ENCODE measurements around the gene BLTP1.
"Not testable (repeated sequence)": the region's sequence is repeated elsewhere in the genome, so short reads cannot be mapped to it uniquely, and the experiment has no call there.

BLTP1 gene, protein sequence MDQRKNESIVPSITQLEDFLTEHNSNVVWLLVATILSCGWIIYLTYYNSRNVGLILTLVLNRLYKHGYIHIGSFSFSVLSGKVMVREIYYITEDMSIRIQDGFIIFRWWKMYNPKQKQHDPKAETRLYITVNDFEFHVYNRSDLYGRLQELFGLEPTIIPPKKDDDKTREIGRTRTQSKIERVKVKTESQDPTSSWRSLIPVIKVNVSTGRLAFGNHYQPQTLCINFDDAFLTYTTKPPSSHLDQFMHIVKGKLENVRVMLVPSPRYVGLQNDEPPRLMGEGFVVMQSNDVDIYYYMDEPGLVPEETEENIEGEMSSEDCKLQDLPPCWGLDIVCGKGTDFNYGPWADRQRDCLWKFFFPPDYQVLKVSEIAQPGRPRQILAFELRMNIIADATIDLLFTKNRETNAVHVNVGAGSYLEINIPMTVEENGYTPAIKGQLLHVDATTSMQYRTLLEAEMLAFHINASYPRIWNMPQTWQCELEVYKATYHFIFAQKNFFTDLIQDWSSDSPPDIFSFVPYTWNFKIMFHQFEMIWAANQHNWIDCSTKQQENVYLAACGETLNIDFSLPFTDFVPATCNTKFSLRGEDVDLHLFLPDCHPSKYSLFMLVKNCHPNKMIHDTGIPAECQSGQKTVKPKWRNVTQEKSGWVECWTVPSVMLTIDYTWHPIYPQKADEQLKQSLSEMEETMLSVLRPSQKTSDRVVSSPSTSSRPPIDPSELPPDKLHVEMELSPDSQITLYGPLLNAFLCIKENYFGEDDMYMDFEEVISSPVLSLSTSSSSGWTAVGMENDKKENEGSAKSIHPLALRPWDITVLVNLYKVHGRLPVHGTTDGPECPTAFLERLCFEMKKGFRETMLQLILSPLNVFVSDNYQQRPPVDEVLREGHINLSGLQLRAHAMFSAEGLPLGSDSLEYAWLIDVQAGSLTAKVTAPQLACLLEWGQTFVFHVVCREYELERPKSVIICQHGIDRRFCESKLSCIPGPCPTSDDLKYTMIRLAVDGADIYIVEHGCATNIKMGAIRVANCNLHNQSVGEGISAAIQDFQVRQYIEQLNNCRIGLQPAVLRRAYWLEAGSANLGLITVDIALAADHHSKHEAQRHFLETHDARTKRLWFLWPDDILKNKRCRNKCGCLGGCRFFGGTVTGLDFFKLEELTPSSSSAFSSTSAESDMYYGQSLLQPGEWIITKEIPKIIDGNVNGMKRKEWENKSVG (N-terminal part only)

DNA sequence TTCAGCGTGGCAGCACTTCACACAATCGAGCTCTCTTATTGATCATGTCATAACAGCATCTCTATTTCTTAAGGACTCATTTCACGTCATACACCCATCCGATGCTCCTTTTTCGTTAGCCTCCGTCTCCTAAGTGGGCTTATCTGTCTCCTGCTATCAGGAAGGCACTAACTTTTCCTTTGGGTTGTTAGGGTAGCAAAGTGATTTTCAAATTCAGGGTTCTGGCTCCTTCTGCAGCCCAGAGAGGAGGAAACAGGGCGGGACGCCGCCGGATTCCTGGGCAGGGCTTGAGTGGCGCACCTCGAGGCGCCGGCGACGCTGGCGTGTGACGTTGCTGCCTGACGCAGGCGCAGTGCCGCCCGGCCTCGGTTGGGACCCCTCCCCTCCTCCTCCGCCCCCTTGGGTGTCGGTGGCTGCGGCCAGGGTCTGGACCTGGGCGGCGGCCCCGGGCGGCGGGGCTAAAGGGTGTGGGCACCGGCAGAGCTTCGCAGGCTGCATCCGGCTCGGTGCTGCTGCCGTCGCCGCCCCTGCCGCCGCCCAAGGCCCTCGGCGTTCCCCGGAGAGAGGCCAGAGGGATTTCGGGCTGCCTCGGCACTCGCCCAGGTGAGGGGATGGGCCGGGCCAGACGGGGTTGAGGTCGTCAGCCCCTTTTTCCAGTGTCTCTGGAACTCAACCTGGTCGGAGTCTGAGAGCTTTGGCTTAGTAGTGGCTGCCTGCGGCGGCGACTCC, at the start of gene BLTP1:
BLTP1 (plus strand) TSS at position 350 of the 729 bp plus-strand sequence. CDS start 18,317 bp downstream, outside the sequence.
- DNase-seq = peak; percentile 79 to 84

GRCh38 chr4:122104184-122104583, 47.9 kb upstream of the BLTP1 start:
- no peak for DNase-seq

DNA sequence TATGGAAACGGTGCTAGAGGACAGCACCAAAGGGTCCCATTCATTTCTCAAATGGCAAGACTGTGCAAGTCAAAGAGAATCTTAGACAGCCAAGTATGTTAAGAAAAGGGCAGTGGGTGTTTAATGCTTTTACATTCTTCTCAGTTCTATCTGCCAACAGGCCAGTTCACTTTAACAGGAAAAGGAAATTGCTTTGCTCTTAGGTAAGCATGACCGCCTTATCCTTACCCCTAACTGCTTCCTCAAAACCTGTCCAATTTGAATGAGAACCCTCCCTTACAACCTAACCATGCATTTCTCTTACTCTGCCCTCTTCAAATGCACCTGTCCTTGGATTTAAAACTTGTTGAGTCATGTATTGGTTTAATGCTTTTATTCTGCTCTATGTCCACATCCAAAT, 44.5 kb upstream of the BLTP1 start:
- no peak for DNase-seq

DNA sequence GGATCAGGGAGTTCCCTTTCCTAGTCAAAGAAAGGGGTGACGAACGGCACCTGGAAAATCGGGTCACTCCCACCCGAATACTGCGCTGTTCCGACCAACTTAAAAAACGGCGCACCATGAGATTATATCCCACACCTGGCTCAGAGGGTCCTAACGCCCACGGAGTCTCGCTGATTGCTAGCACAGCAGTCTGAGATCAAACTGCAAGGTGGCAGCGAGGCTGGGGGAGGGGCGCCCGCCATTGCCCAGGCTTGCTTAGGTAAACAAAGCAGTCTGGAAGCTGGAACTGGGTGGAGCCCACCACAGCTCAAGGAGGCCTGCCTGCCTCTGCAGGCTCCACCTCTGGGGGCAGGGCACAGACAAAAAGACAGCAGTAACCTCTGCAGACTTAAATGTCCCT, 41.8 kb upstream of the BLTP1 start:
- not testable (repeated sequence) for DNase-seq

GRCh38 chr4:122117743-122118142, 34.4 kb upstream of the BLTP1 start:
- no peak for DNase-seq

DNA sequence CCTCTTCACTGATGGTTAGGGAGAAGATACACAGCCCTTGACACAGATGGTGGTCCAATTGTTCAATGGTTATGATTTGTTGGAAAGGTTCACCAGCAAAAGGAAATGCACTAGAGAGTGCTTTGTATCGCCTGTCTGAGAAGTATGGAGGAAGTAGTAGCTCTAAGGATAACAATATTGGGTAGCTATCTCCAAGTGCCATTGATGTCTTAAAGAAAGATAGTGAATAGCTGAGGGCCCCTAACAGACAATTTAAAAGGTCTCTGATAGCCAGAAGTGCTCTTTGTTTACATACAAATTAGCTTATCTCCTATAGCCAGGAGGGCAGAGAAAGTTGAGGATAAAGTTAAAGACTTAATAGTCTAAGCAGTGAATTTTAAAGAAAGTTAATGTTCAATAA, 33.9 kb upstream of the BLTP1 start:
- DNase-seq = no peak

DNA sequence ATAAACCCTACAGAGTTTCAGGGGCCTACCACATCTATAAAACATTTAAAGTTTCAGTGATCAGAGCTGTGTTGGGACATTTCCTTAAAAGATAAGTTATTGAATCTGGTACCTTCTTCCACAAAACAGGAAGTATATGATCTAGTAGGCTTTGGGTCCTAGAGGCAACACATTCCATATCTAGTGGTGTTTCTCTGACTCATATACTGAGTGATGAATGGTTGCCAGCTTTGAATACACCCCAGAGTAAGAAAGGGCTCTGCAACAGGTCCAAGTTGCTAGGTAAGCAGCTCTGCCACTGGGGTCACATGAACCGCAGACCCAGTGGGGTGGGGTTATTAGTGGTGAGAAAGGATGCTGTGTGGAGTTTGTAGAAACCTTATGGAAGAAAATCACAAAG, 32.4 kb upstream of the BLTP1 start:
- DNase-seq = no peak

GRCh38 chr4:122121593-122121992, 30.5 kb upstream of the BLTP1 start:
- no peak for DNase-seq

DNA sequence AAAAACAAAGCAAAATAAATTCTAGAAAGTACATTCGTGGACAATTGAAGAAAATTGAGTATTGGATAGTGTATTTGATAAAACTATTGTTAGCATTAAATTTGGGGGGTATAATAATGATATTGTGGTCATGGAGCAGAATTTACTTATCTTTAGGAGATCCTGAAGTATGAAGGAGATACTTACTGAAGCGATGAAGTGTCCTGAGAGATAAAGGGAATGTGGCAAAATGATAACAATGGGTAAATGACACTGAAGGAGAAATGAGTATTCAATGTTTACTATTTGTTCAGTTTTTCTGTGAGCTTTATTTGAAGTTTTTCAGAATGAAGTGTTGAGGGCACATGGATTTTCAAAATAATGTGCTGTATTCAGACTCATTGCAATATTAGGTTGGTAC, 30.0 kb upstream of the BLTP1 start:
- no peak for DNase-seq

DNA sequence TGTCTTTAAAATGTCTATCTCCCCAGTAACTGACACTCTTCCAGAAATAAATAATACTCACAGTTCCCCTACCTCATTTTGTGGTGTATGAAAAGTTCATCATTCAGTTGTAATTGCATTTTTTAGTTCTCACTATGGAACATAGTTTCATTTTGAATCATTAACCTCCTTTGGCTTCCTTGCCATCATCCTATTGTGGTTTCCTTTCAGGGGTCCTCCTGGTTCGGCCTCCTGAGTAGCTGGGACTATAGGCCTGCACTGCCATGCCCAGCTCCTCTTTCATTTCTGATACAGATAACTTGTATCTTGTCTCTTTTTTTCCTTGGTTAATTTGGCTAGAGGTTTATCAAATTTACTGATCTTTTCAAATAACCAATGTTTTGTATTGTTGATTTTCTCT, 23.1 kb upstream of the BLTP1 start:
- DNase-seq = no peak

DNA sequence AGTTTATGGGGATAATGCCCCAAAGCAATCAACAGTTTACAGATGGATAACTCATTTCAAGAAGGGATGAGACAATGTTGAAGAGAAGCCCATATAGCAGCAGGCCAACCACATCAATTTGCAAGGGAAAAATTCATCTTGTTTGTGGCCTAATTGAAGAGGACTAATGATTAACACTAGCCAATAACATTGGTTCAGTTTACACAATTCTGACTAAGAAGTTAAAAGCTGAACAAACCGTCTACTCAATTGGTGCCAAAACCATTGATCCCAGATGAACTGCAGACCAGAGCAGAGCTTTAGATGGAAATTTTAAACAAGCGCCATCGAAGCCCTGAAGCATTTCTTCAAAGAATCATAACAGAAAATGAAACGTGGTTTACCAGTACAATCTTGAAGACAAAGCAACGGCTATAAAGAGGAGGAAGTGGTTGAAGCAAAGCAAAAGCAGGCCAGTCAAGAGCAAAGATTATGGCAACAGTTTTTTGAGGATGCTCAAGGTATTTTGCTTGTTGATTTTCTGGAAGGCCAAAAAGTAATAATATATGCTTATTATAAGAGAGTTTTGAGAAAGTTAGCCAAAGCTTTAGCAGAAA, 20.5 kb upstream of the BLTP1 start:
- DNase-seq = no peak

DNA sequence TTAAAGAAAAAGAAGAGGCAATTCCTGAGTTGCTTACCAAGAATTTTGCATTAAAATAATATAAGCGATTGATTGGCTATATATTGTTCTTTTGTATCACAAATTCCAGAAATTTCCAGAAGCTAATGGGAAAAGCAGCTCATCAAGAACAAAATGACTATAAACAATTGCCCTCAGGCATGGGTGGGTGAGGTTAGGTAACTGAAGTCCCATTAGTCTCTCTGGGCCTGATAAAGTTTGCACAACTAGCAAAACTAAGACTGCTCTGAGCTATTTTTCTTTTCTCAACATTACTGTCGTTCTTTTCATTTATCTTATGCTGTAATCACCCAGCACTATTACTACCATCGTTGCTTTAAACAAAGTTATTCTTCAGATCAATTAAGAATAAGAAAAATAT, 19.2 kb upstream of the BLTP1 start:
- DNase-seq = no peak

DNA sequence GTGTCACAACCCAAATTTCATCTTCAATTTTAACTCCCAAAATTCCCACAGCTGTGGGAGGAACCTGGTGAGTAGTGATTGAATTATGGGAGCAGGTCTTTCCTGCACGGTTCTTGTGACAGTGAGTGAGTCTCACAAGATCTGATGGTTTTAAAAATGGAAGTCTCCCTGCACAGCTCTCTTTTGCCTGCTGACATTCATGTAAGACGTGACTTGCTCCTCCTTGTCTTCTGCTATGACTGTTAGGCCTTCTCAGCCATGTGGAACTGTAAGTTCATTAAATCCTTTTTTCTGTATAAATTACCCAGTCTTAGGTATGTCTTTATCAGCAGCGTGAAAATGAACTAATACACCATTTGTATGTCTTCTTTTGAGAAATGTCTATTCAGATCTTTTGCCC, 13.0 kb upstream of the BLTP1 start:
- DNase-seq = no peak

- DNase-seq = no peak
These were observed 11.3 kb upstream of the BLTP1 start for GRCh38 chr4:122140834-122141233.

DNA sequence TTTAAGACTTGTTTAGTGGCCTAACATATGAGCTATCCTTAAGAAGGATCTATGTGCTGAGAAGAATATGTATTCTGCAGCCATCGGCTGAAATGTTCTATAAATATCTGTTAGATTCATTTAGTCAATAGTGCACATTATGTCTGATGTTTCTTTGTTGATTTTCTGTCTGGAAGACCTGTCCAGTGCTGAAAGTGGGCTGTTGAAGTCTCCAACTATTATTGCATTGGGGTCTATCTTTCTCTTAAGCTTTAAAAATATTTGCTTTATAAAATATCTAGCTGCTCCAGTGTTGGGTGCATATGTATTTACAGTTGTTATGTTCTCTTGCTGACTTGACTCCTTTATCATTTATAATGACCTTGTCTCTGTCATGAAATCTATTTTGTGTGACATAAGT, 9.4 kb upstream of the BLTP1 start:
- DNase-seq = no peak

GRCh38 chr4:122146652-122147051, 5.5 kb upstream of the BLTP1 start:
- no peak for DNase-seq

DNA sequence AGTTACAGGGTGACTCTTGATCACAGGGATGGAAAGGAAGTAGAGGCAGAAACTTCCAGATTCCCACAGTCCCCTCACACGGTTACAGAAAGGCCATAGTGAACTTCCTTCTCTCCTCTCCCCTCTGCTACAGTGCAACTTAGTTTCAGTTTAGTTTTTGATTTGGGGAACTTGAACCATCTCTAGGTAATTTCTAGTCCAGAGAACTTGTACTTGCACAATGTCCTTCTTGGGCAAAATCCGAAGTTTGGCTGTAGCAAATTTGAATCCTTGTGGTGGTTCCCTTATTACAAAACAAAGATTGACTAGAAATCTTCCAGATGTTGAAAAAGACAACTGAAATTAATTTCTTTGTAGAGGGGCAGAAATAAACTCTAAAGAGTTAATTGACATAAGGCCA, 1.2 kb upstream of the BLTP1 start:
- peak in 1 of 2 donors; percentile 9 for DNase-seq

GRCh38 chr4:122152711-122153226, 638 bp downstream of the BLTP1 start:
- peak in 1 of 2 donors; percentile 66 for DNase-seq

DNA sequence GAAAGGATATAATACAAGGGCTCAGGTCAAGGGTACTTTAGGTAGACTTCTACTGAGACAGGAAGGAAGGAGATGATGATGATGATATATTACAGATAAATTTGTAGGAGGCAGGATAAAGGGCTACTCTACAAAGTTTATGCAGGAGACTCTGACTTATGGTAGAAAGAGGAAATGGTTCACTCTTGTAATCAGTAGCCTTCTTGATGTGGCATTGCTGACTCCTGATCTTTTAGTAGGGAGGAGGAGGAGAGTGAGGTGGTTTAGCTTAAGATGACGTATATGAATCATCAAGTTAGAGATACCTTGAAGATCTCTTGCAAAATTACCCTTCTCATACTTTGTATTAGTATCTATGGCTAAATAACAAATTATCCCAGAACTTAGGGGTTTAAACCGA, 4.7 kb downstream of the BLTP1 start:
- DNase-seq = no peak

GRCh38 chr4:122163301-122163700, 11.2 kb downstream of the BLTP1 start:
- DNase-seq = no peak

DNA sequence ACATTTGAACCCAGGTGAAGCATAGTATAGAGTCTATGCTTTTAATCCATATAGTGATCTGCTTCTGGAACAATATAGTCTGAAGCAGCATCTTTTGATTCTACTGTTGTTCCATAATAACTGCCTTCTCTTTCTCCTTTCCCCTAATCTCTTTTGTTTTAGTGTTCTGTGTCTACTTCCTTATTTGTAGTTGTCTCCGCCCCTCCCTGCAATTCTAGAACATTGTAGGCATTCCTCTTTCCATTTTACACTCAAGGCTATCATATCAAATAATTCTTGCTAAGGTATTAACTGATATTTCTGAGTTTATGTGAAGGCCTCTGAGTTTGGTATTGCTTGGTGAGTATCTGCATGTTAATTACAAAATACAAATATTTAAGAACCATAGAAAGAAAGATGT, 11.6 kb downstream of the BLTP1 start:
- DNase-seq = no peak

GRCh38 chr4:122167369-122167768, 15.2 kb downstream of the BLTP1 start:
- DNase-seq = no peak

All from hippocampal formation (tissue), 2 donors.